ENCODE measurements around the gene ORC3. TPM values are rescaled to one million over a fixed set of nuclear protein-coding genes. Genes with fewer than 3 reads are reported as not detected.
"Not testable (repeated sequence)": the region's sequence is repeated elsewhere in the genome, so short reads cannot be mapped to it uniquely, and the experiment has no call there.

The ORC3 gene
- total RNA-seq, 1 experiment from 2014 or later, result 50.9 TPM

- peaks cover 33% of the 10 kb centered on the region for H3K36me3 ChIP-seq (ENCODE audit: insufficient read depth, low read length)
Measured at GRCh38 chr6:87613018-87613417, 23.1 kb downstream of the ORC3 start.

GRCh38 chr6:87617405-87617804, 27.5 kb downstream of the ORC3 start:
- peaks cover 29% of the 10 kb centered on the region for H3K36me3 ChIP-seq (ENCODE audit: insufficient read depth, low read length)
- H3K27me3 ChIP-seq (ENCODE audit: low read length), result no peaks in the 10 kb centered on the region
- no peak overlapping the region for H3K4me3 ChIP-seq (ENCODE audit: low read length)
- H3K9ac ChIP-seq (ENCODE audit: low read length), result no peak overlapping the region
- DNase-seq, result no peak
- H3K4me2 ChIP-seq (ENCODE audit: low read depth, low read length, poor library complexity, severe bottlenecking), result no peak overlapping the region
- no peaks in the 10 kb centered on the region for H3K4me1 ChIP-seq (ENCODE audit: low read length)
- H3K9me3 ChIP-seq (ENCODE audit: low read length), result no peaks in the 10 kb centered on the region
- H4K20me1 ChIP-seq (ENCODE audit: insufficient read depth, low read depth, low read length), result no peaks in the 10 kb centered on the region
- no peaks in the 10 kb centered on the region for H3K9me2 ChIP-seq (replicated peaks; ENCODE audit: insufficient read depth, low read length)
- H2AFZ ChIP-seq (ENCODE audit: low read length), result no peak overlapping the region
- no peak overlapping the region for H3K27ac ChIP-seq (ENCODE audit: low read length)
- 0 out of 2 replicates have a peak, but pooled peaks cover 5% of the 10 kb centered on the region for H3K79me2 ChIP-seq (ENCODE audit: low read length)

More at GRCh38 chr6:87613018-87613417, 23.1 kb downstream of the ORC3 start:
- H3K4me2 ChIP-seq (ENCODE audit: low read depth, low read length, poor library complexity, severe bottlenecking); H4K20me1 ChIP-seq (ENCODE audit: insufficient read depth, low read depth, low read length); H3K4me1 ChIP-seq (ENCODE audit: low read length); H3K9me2 ChIP-seq (replicated peaks; ENCODE audit: insufficient read depth, low read length); H3K9ac ChIP-seq (ENCODE audit: low read length); H2AFZ ChIP-seq (ENCODE audit: low read length); H3K27me3 ChIP-seq (ENCODE audit: low read length); DNase-seq; H3K4me3 ChIP-seq (ENCODE audit: low read length); H3K9me3 ChIP-seq (ENCODE audit: low read length); H3K27ac ChIP-seq (ENCODE audit: low read length); H3K79me2 ChIP-seq (ENCODE audit: low read length): not testable (repeated sequence)

- Histone ChIP-seq H3K9me3 (ENCODE audit: low read length) (no peaks in the 10 kb centered on the region), H4K20me1 (ENCODE audit: insufficient read depth, low read depth, low read length) (no peaks in the 10 kb centered on the region), H3K4me2 (ENCODE audit: low read depth, low read length, poor library complexity, severe bottlenecking) (no peak overlapping the region), H2AFZ (ENCODE audit: low read length) (no peak overlapping the region), H3K4me1 (ENCODE audit: low read length) (no peaks in the 10 kb centered on the region), H3K4me3 (ENCODE audit: low read length) (no peak overlapping the region), H3K79me2 (ENCODE audit: low read length) (0 out of 2 replicates have a peak, but pooled peaks cover 5% of the 10 kb centered on the region), H3K9me2 (replicated peaks; ENCODE audit: insufficient read depth, low read length) (no peaks in the 10 kb centered on the region), H3K9ac (ENCODE audit: low read length) (no peak overlapping the region), H3K36me3 (ENCODE audit: insufficient read depth, low read length) (peaks cover 32% of the 10 kb centered on the region; the same call in 1 of the 2 replicates), H3K27ac (ENCODE audit: low read length) (no peak overlapping the region), H3K27me3 (ENCODE audit: low read length) (no peaks in the 10 kb centered on the region)
- DNase-seq, result no peak
Measured at GRCh38 chr6:87618531-87618930, 28.6 kb downstream of the ORC3 start.

GRCh38 chr6:87623248-87623647, 33.3 kb downstream of the ORC3 start:
- H3K4me1 ChIP-seq (ENCODE audit: low read length), result no peaks in the 10 kb centered on the region
- H3K36me3 ChIP-seq (ENCODE audit: insufficient read depth, low read length), result peaks cover 18% of the 10 kb centered on the region; the same call in 1 of the 2 replicates
- no peak overlapping the region for H2AFZ ChIP-seq (ENCODE audit: low read length)
- no peak overlapping the region for H3K9ac ChIP-seq (ENCODE audit: low read length)
- H4K20me1 ChIP-seq (ENCODE audit: insufficient read depth, low read depth, low read length), result no peaks in the 10 kb centered on the region
- H3K4me3 ChIP-seq (ENCODE audit: low read length), result no peak overlapping the region
- H3K9me2 ChIP-seq (replicated peaks; ENCODE audit: insufficient read depth, low read length), result no peaks in the 10 kb centered on the region
- no peak overlapping the region for H3K27ac ChIP-seq (ENCODE audit: low read length)
- no peak overlapping the region for H3K4me2 ChIP-seq (ENCODE audit: low read depth, low read length, poor library complexity, severe bottlenecking)
- H3K79me2 ChIP-seq (ENCODE audit: low read length), result no peaks in the 10 kb centered on the region
- H3K9me3 ChIP-seq (ENCODE audit: low read length), result no peaks in the 10 kb centered on the region
- no peak for DNase-seq
- H3K27me3 ChIP-seq (ENCODE audit: low read length), result no peaks in the 10 kb centered on the region

- Histone ChIP-seq H3K27ac (ENCODE audit: low read length) (no peak overlapping the region), H3K9me3 (ENCODE audit: low read length) (no peaks in the 10 kb centered on the region), H2AFZ (ENCODE audit: low read length) (no peak overlapping the region), H3K27me3 (ENCODE audit: low read length) (no peaks in the 10 kb centered on the region), H3K9ac (ENCODE audit: low read length) (no peak overlapping the region), H3K4me1 (ENCODE audit: low read length) (no peaks in the 10 kb centered on the region), H3K79me2 (ENCODE audit: low read length) (no peaks in the 10 kb centered on the region), H3K4me2 (ENCODE audit: low read depth, low read length, poor library complexity, severe bottlenecking) (no peak overlapping the region), H3K9me2 (replicated peaks; ENCODE audit: insufficient read depth, low read length) (no peaks in the 10 kb centered on the region), H3K36me3 (ENCODE audit: insufficient read depth, low read length) (peaks cover 1% of the 10 kb centered on the region; the same call in 1 of the 2 replicates), H4K20me1 (ENCODE audit: insufficient read depth, low read depth, low read length) (no peaks in the 10 kb centered on the region), H3K4me3 (ENCODE audit: low read length) (no peak overlapping the region)
- DNase-seq, result no peak
Measured at GRCh38 chr6:87628424-87628823, 38.5 kb downstream of the ORC3 start.

- no peak for DNase-seq
- Histone ChIP-seq H3K9me3 (ENCODE audit: low read length) (no peaks in the 10 kb centered on the region), H3K79me2 (ENCODE audit: low read length) (no peaks in the 10 kb centered on the region), H3K4me2 (ENCODE audit: low read depth, low read length, poor library complexity, severe bottlenecking) (no peak overlapping the region), H3K27ac (ENCODE audit: low read length) (no peak overlapping the region), H3K36me3 (ENCODE audit: insufficient read depth, low read length) (no peaks in the 10 kb centered on the region; the same call in 1 of the 2 replicates), H3K4me3 (ENCODE audit: low read length) (no peak overlapping the region), H4K20me1 (ENCODE audit: insufficient read depth, low read depth, low read length) (no peaks in the 10 kb centered on the region), H2AFZ (ENCODE audit: low read length) (no peak overlapping the region), H3K4me1 (ENCODE audit: low read length) (no peaks in the 10 kb centered on the region), H3K9ac (ENCODE audit: low read length) (no peak overlapping the region), H3K9me2 (replicated peaks; ENCODE audit: insufficient read depth, low read length) (no peaks in the 10 kb centered on the region), H3K27me3 (ENCODE audit: low read length) (no peaks in the 10 kb centered on the region)
Measured at GRCh38 chr6:87628881-87629280, 38.9 kb downstream of the ORC3 start.

GRCh38 chr6:87630746-87631145, 40.8 kb downstream of the ORC3 start:
- no peaks in the 10 kb centered on the region for H3K9me3 ChIP-seq (ENCODE audit: low read length)
- H3K4me2 ChIP-seq (ENCODE audit: low read depth, low read length, poor library complexity, severe bottlenecking), result no peak overlapping the region
- H3K4me1 ChIP-seq (ENCODE audit: low read length), result no peaks in the 10 kb centered on the region
- peaks cover 4% of the 10 kb centered on the region; the same call in 1 of the 2 replicates for H3K36me3 ChIP-seq (ENCODE audit: insufficient read depth, low read length)
- H4K20me1 ChIP-seq (ENCODE audit: insufficient read depth, low read depth, low read length), result no peaks in the 10 kb centered on the region
- no peak overlapping the region for H3K27ac ChIP-seq (ENCODE audit: low read length)
- H3K9me2 ChIP-seq (replicated peaks; ENCODE audit: insufficient read depth, low read length), result no peaks in the 10 kb centered on the region
- H3K9ac ChIP-seq (ENCODE audit: low read length), result no peak overlapping the region
- H2AFZ ChIP-seq (ENCODE audit: low read length), result no peak overlapping the region
- no peak for DNase-seq
- no peaks in the 10 kb centered on the region for H3K79me2 ChIP-seq (ENCODE audit: low read length)
- no peaks in the 10 kb centered on the region for H3K27me3 ChIP-seq (ENCODE audit: low read length)
- no peak overlapping the region for H3K4me3 ChIP-seq (ENCODE audit: low read length)

GRCh38 chr6:87633851-87634250, 43.9 kb downstream of the ORC3 start:
- no peaks in the 10 kb centered on the region for H3K9me3 ChIP-seq (ENCODE audit: low read length)
- no peak overlapping the region for H3K4me3 ChIP-seq (ENCODE audit: low read length)
- DNase-seq, result no peak
- no peak overlapping the region for H2AFZ ChIP-seq (ENCODE audit: low read length)
- H3K9me2 ChIP-seq (replicated peaks; ENCODE audit: insufficient read depth, low read length), result no peaks in the 10 kb centered on the region
- no peaks in the 10 kb centered on the region for H3K27me3 ChIP-seq (ENCODE audit: low read length)
- no peak overlapping the region for H3K4me2 ChIP-seq (ENCODE audit: low read depth, low read length, poor library complexity, severe bottlenecking)
- H3K79me2 ChIP-seq (ENCODE audit: low read length), result no peaks in the 10 kb centered on the region
- H3K4me1 ChIP-seq (ENCODE audit: low read length), result no peaks in the 10 kb centered on the region
- peaks cover 4% of the 10 kb centered on the region; the same call in 1 of the 2 replicates for H3K36me3 ChIP-seq (ENCODE audit: insufficient read depth, low read length)
- no peak overlapping the region for H3K27ac ChIP-seq (ENCODE audit: low read length)
- no peak overlapping the region for H3K9ac ChIP-seq (ENCODE audit: low read length)
- H4K20me1 ChIP-seq (ENCODE audit: insufficient read depth, low read depth, low read length), result no peaks in the 10 kb centered on the region

- H3K79me2 ChIP-seq (ENCODE audit: low read length), result no peaks in the 10 kb centered on the region
- H3K9me2 ChIP-seq (replicated peaks; ENCODE audit: insufficient read depth, low read length), result no peaks in the 10 kb centered on the region
- no peak overlapping the region for H3K4me2 ChIP-seq (ENCODE audit: low read depth, low read length, poor library complexity, severe bottlenecking)
- H3K36me3 ChIP-seq (ENCODE audit: insufficient read depth, low read length), result peaks cover 7% of the 10 kb centered on the region; the same call in 1 of the 2 replicates
- H3K9me3 ChIP-seq (ENCODE audit: low read length), result no peaks in the 10 kb centered on the region
- H3K4me1 ChIP-seq (ENCODE audit: low read length), result no peaks in the 10 kb centered on the region
- DNase-seq, result no peak
- no peaks in the 10 kb centered on the region for H4K20me1 ChIP-seq (ENCODE audit: insufficient read depth, low read depth, low read length)
- H3K4me3 ChIP-seq (ENCODE audit: low read length), result no peak overlapping the region
- no peaks in the 10 kb centered on the region for H3K27me3 ChIP-seq (ENCODE audit: low read length)
- no peak overlapping the region for H3K9ac ChIP-seq (ENCODE audit: low read length)
- no peak overlapping the region for H2AFZ ChIP-seq (ENCODE audit: low read length)
- H3K27ac ChIP-seq (ENCODE audit: low read length), result no peak overlapping the region
Measured at GRCh38 chr6:87636315-87636714, 46.4 kb downstream of the ORC3 start.

Measured in Karpas-422 (cell line).